Vagina (tissue), 2 donors: Measurements from ENCODE around the gene HIVEP1.

Experiments
- CTCF ChIP-seq, 3 experiments: fragments of 450-650 bp in 2 of 3; fragments of 200-600 bp in 1 of 3; sonication (generic) in 1 of 3; IDR thresholded peaks; one replicate each; pipeline ENCODE4 v1.5.1; 2017 to 2019; ENCODE audit warnings: antibody characterized with exemption in 3 of 3, mild to moderate bottlenecking in 2 of 3, moderate library complexity in 2 of 3
- POLR2A ChIP-seq, 2 donors: fragments of 450-650 bp; IDR thresholded peaks; one replicate each; pipeline ENCODE4 v1.6.1; 2017; ENCODE audit warnings: antibody characterized with exemption in 2 of 2, mild to moderate bottlenecking in 2 of 2, moderate library complexity in 2 of 2

- TF ChIP-seq CTCF (IDR thresholded peaks at IDR 0.05) (no peak), POLR2A (IDR thresholded peaks at IDR 0.05) (no peak)
Measured at GRCh38 chr6:12083763-12084162, 71.7 kb downstream of the HIVEP1 start.
